Measurements from ENCODE around the gene NECAB3. TPM values are rescaled to one million over a fixed set of nuclear protein-coding genes. Genes with fewer than 3 reads are reported as not detected.

Gene NECAB3
- total RNA-seq, 1 donor from 2014 or later = 58.6 TPM

GRCh38 chr20:33656010-33656782 lies 18.0 kb downstream of the NECAB3 start:
- Mint-ChIP-seq H3K27me3 (ENCODE audit: low read depth) (no peaks in the 10 kb centered on the region), H3K4me3 (no peak overlapping the region), H3K9me3 (no peaks in the 10 kb centered on the region), H3K27ac (peak overlapping the region; percentile 43), H3K36me3 (peaks cover 2% of the 10 kb centered on the region), H3K4me1 (peaks cover 41% of the 10 kb centered on the region)
- no peak for TF ChIP-seq CTCF (IDR thresholded peaks at IDR 0.05; ENCODE audit: unreplicated experiment)
- DNase-seq (ENCODE audit: low spot score in 2 of 2, unreplicated experiment in 2 of 2) = no peak

DNA sequence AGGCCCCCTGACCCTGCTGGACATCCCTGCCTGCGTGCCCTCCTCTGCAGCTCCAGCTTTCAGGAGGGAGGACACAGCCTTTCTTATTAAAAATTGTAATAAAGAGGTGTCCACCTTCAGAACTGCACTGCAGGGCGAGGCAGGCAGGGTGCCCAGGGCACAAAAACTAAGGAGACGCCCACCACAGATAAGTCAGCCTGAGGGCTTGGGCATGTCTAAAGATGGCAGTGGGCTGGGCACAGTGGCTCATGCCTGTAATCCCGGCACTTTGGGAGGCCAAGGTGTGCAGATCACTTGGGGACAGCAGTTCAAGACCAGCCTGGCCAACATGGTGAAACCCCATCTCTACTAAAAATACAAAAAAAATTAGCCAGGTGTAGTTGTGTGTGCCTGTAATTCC lies 19.1 kb downstream of the NECAB3 start:
- Mint-ChIP-seq H3K4me3 (peak overlapping the region; percentile 4), H3K9me3 (no peaks in the 10 kb centered on the region), H3K27me3 (ENCODE audit: low read depth) (no peaks in the 10 kb centered on the region), H3K27ac (peak overlapping the region; percentile 69), H3K36me3 (peaks cover 2% of the 10 kb centered on the region), H3K4me1 (peaks cover 50% of the 10 kb centered on the region)
- TF ChIP-seq CTCF (IDR thresholded peaks at IDR 0.05; ENCODE audit: unreplicated experiment) = no peak
- DNase-seq (ENCODE audit: low spot score in 2 of 2, unreplicated experiment in 2 of 2) = no peak

GRCh38 chr20:33654680-33655161 lies 19.5 kb downstream of the NECAB3 start:
- Mint-ChIP-seq H3K9me3 (no peaks in the 10 kb centered on the region), H3K4me3 (peak overlapping the region; percentile 4), H3K27me3 (ENCODE audit: low read depth) (no peaks in the 10 kb centered on the region), H3K4me1 (peaks cover 53% of the 10 kb centered on the region), H3K36me3 (peaks cover 2% of the 10 kb centered on the region), H3K27ac (peak overlapping the region; percentile 69)
- DNase-seq (ENCODE audit: low spot score in 2 of 2, unreplicated experiment in 2 of 2) = no peak
- no peak for TF ChIP-seq CTCF (IDR thresholded peaks at IDR 0.05; ENCODE audit: unreplicated experiment)

DNA sequence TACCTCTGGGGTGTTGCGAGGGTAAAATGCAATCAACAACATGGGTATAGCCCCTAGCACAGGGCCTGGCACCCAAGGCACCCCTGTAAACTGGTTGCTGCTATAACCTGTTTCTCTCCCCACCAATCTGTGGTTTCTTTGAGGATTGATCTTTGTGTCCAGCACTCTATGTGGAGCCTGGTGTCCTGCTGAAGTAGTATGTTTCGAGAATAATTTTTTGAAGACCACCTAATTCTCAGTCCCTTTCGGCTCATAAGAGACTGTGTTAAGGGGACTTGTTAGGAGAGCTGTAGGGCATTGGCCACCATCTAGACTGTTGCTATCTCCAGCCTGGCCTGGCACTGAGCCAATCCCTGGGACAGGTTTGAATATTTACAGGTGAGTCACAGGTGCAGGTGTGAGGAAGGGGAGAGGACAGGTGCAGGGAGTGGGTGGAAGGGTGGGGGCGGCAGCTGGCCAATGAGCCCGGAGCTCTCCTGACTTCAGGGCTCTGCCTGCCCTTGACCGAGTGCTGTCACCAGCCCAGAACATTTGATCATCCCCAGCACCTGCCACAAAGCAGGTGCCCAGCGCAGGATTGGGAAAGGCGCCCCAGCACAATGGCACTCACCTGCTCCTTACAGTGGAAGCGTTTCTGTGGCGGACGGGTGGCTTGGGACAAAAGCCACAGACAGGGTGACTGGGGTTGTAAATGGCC lies 20.2 kb downstream of the NECAB3 start:
- peak overlapping the region; percentile 80 for H3K27ac Mint-ChIP-seq
- no peaks in the 10 kb centered on the region for H3K9me3 Mint-ChIP-seq
- H3K4me3 Mint-ChIP-seq = no peak overlapping the region
- TF ChIP-seq CTCF (IDR thresholded peaks at IDR 0.05; ENCODE audit: unreplicated experiment) = no peak
- H3K4me1 Mint-ChIP-seq = peaks cover 60% of the 10 kb centered on the region
- DNase-seq (ENCODE audit: low spot score in 2 of 2, unreplicated experiment in 2 of 2) = no peak
- H3K36me3 Mint-ChIP-seq = peaks cover under 1% of the 10 kb centered on the region
- no peaks in the 10 kb centered on the region for H3K27me3 Mint-ChIP-seq (ENCODE audit: low read depth)

- Mint-ChIP-seq H3K4me3 (no peak overlapping the region), H3K27ac (peak overlapping the region; percentile 80), H3K27me3 (ENCODE audit: low read depth) (no peaks in the 10 kb centered on the region), H3K4me1 (peaks cover 67% of the 10 kb centered on the region), H3K9me3 (no peaks in the 10 kb centered on the region), H3K36me3 (no peaks in the 10 kb centered on the region)
- peak in 1 of 2 experiments; percentile 80 for DNase-seq (ENCODE audit: low spot score in 2 of 2, unreplicated experiment in 2 of 2)
- TF ChIP-seq CTCF (IDR thresholded peaks at IDR 0.05; ENCODE audit: unreplicated experiment) = peak; percentile 68
Observed at GRCh38 chr20:33653218-33653899, 20.9 kb downstream of the NECAB3 start.
